Cardiac fibroblast (primary cell): ENCODE measurements around the gene PLEKHS1.

Source experiments
- DNase-seq, 2 donors: peaks; one replicate each; pipeline versions ENCODE4 v3.0.0 to v3.0.0-alpha.2; 2010; ENCODE audit warnings: low read depth in 2 of 2
- H3K4me3 ChIP-seq, 2 donors: replicated peaks in 1 of 2; 1 replicate in 1 of 2; 2 replicates in 1 of 2; pipeline ENCODE4 v1.5.1; 2011; ENCODE audit warnings: low read depth in 2 of 2, low read length in 2 of 2, mild to moderate bottlenecking in 2 of 2, moderate library complexity in 1 of 2
- TF ChIP-seq, protein P1 (sequence below): IDR thresholded peaks from one replicate; pipeline ENCODE4 v1.5.1; 2011; ENCODE audit warnings: low read depth, mild to moderate bottlenecking, low read length, inconsistent platforms

PLEKHS1 gene

DNA sequence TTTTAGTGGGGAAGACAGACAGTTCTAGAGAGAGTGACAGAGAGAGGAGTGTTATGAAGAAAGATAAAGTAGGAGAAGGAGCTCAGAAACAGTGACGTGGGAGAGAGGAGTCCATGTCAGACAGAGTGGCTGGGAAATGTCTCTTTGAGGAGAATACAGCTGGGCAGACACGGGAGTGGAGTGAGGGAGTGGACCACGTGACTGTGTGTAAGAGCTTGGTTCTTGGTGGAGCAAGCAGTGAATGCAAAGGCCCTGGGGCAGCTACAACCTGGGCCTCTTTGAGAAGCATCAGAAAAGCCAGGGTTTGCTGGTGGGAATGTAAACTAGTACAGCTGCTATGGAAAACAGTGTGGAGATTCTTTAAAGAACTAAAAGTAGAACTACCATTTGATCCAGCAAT is 11.9 kb upstream of the PLEKHS1 start:
- DNase-seq = no peak
- no peak overlapping the region for H3K4me3 ChIP-seq
- TF ChIP-seq, protein P1, sequence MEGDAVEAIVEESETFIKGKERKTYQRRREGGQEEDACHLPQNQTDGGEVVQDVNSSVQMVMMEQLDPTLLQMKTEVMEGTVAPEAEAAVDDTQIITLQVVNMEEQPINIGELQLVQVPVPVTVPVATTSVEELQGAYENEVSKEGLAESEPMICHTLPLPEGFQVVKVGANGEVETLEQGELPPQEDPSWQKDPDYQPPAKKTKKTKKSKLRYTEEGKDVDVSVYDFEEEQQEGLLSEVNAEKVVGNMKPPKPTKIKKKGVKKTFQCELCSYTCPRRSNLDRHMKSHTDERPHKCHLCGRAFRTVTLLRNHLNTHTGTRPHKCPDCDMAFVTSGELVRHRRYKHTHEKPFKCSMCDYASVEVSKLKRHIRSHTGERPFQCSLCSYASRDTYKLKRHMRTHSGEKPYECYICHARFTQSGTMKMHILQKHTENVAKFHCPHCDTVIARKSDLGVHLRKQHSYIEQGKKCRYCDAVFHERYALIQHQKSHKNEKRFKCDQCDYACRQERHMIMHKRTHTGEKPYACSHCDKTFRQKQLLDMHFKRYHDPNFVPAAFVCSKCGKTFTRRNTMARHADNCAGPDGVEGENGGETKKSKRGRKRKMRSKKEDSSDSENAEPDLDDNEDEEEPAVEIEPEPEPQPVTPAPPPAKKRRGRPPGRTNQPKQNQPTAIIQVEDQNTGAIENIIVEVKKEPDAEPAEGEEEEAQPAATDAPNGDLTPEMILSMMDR = no peak

DNA sequence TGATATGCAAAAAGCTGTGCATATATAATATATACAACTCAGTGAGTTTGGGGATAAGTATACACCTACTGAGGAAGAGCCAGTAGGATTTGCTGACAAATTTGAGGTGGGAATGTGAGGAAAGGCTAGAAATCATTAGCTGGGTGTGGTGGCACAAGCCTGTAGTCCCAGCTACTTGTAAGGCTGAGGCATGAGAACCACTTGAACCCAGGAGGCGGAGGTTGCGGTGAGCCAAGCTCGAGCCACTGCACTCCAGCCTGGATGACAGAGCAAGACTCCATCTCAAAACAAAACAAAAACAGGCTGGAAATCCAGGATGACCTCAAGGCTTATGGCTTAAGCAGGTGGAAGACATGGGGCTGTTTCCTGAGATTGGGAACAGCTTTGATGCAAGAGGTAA is 10.6 kb upstream of the PLEKHS1 start:
- TF ChIP-seq, protein P1 = no peak
- H3K4me3 ChIP-seq = no peak overlapping the region
- no peak for DNase-seq

DNA sequence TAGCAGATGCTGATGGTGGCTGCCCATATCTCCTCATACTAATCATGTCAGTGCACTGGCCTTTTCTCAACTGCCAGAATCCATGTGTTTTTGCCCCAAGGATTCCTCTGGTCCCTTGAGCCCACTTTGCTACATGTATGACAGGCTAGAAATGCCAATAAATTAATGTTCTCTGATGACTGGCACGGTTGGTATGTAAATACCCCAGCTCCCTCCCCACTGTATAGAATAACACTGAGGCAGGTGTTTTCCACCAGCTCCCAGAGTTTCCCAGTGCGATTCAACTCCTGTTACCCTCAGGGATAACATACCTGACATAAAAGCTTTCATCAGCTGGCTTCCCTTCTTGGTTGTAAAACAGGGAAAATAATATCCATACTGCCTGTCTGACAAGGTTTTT is 9.0 kb upstream of the PLEKHS1 start:
- H3K4me3 ChIP-seq = no peak overlapping the region
- no peak for DNase-seq
- TF ChIP-seq, protein P1 = no peak

DNA sequence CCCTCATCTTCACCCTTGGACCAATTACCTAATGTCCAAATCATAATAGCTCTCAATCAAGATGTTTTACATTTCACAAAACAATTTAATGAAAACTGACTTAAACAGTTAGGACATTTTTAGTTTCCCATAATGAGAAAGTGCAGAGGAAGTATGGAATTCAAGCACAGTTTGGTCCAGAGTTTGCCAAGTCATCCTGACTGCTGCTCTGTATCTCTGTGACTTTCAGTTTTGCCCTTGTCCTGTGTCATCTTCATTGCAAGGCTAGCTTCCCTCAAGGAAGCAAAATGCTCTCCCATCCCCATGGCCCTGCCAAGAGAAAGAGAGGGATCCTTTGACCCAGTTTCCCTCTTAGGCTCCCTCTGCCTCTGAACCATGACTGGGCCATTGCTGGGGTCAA is 7.9 kb upstream of the PLEKHS1 start:
- DNase-seq = no peak
- TF ChIP-seq, protein P1 = no peak
- H3K4me3 ChIP-seq = no peak overlapping the region

DNA sequence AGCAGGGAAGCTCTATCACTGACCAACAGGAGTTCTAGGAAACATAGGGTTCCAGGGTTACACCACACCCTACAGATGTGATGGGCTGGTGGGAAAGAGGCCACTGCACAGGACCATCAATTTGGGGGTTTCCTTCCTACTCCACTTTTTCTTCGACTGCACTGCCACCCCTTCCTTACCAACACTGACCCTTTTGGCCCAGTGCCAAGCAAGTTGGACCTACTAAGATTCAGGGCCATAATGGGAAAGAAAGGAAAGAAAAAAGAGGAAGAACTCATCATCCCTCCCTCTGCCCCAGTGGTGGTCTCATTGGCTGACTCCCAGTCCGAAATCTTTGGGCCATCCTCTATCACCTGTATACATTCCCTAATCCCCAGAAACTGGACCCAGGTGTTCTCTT is 6.1 kb upstream of the PLEKHS1 start:
- H3K4me3 ChIP-seq = no peak overlapping the region
- DNase-seq = no peak
- TF ChIP-seq, protein P1 = no peak

DNA sequence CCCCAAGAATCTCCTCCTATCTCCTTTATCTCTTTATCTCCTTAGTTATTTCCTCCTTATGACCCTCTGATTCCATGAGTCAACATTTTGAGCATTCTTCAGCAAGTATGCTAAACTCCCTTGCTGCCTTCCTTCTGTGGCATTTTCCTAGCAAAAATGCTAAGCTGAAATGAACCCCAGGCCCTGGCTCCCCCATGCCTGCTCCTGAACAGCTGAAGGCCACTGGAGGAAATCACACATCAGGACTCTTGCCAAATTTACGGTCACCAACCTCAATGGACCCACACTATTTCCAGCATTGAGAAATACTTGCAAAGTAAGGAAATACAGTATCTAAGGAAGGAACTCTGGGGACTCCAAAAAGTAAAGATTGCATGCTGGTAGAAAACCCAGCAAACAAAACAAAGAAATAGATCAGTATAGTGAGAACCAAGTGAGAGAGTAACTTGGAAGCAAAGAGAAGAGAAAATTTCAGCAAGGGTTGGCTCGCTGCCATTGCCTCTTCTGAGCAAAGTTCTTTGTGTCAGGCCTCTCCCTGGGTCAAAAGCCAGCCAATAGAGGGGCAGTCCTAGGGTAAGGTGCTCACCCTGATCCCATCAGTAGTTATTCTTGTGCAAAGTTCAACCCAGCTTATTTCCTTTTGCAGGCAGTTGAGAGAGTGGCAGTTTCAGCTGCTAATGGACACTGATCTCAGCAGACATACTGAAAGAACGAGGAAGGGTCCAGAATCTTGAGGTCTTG is 5.1 kb upstream of the PLEKHS1 start:
- DNase-seq = peak; percentile 13 to 28
- TF ChIP-seq, protein P1 = no peak
- H3K4me3 ChIP-seq = no peak overlapping the region

DNA sequence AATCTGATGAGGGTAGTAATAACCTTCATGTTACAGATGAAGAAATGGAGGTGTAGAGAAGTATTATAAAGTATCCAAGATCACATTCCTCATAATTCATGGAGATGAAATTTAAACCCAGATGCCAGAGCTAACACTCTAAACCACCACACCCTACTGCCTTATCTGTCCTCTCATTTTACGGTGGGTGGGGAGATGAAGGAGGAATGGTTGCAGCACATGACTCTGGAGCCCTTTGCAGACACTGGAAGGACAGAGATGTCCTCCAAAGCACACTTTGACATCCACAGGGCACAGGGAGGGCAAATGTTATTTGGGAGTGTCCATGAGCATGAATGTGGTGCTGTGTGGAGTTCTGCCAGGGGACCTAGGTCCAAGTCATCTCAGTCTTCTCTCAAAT is 1.1 kb downstream of the PLEKHS1 start:
- TF ChIP-seq, protein P1 = no peak
- DNase-seq = no peak
- no peak overlapping the region for H3K4me3 ChIP-seq
